Lower leg skin (tissue), 4 donors: Measurements from ENCODE around the gene OBSL1. TPM values are rescaled to one million over a fixed set of nuclear protein-coding genes. Genes with fewer than 3 reads are reported as not detected.

Experiments used
- DNase-seq, 2 donors: peaks; one replicate each; pipeline ENCODE4 v3.0.0-alpha.2; 2019; ENCODE audit warnings: low spot score in 2 of 2
- H3K4me3 ChIP-seq: fragments of 200-600 bp; sonication (generic); 2 replicates; pipeline ENCODE4 v1.5.1; 2017; ENCODE audit warnings: mild to moderate bottlenecking, low read depth; ENCODE audit not compliant: poor library complexity, severe bottlenecking
- CTCF ChIP-seq, 3 donors: fragments of 450-650 bp; IDR thresholded peaks; one replicate each; pipeline ENCODE4 v1.5.1; 2016; ENCODE audit warnings: antibody characterized with exemption in 3 of 3, mild to moderate bottlenecking in 3 of 3, moderate library complexity in 2 of 3
- POLR2A ChIP-seq, 2 donors: fragments of 450-650 bp; IDR thresholded peaks; one replicate each; pipeline ENCODE4 v1.6.1; 2016 to 2017; ENCODE audit warnings: antibody characterized with exemption in 2 of 2, mild to moderate bottlenecking in 1 of 2, moderate library complexity in 1 of 2
- WGBS, 2 donors: methylation state at CpG; one replicate each; pipeline ENCODE4 v1.1.5; 2018; 5-methylcytosine and 5-hydroxymethylcytosine counted together
- intact Hi-C: fragments of 100-400 bp; cut with DNase I; formaldehyde crosslinking; loops from one replicate; pipeline ENCODE4 v1.15.0; 2023; ENCODE audit warnings: low total_unique reads
- total RNA-seq, 4 donors: library from RNA; depleted of rRNA; stranded (reverse); fragments of >200 nt; gene quantifications; one replicate each; pipeline ENCODE4 v1.1.0, GENCODE V29; 2016

OBSL1 gene
- total RNA-seq, 4 donors from 2014 or later = 34.2 to 52.7 (median 42.7) TPM

GRCh38 chr2:219593154-219593553, 21.8 kb upstream of the OBSL1 start:
- H3K4me3 ChIP-seq = no peak overlapping the region
- intact Hi-C loops = no loop called here
- no peak for DNase-seq
- TF ChIP-seq POLR2A (IDR thresholded peaks at IDR 0.05) (no peak), CTCF (IDR thresholded peaks at IDR 0.05) (no peak)
- WGBS, 2 donors = 85 to 90% methylated on average over 2 of the region's 2 CpGs

- no peak for DNase-seq
Observed at GRCh38 chr2:219592736-219593135, 21.4 kb upstream of the OBSL1 start.

GRCh38 chr2:219591091-219591490, 19.8 kb upstream of the OBSL1 start:
- TF ChIP-seq CTCF (IDR thresholded peaks at IDR 0.05) (no peak), POLR2A (IDR thresholded peaks at IDR 0.05) (no peak)
- H3K4me3 ChIP-seq = no peak overlapping the region
- intact Hi-C loops = no loop called here
- no peak for DNase-seq
- WGBS, 2 donors = 62 to 65% methylated on average over 4 of the region's 4 CpGs

More at GRCh38 chr2:219592736-219593135, 21.4 kb upstream of the OBSL1 start:
- H3K4me3 ChIP-seq = no peak overlapping the region
- 55 to 56% methylated on average over 6 of the region's 6 CpGs for WGBS, 2 donors
- TF ChIP-seq CTCF (IDR thresholded peaks at IDR 0.05) (no peak), POLR2A (IDR thresholded peaks at IDR 0.05) (no peak)
- intact Hi-C loops = no loop called here

GRCh38 chr2:219581346-219581745, 10.0 kb upstream of the OBSL1 start:
- intact Hi-C loops = no loop called here
- DNase-seq = no peak
- no peak for TF ChIP-seq POLR2A (IDR thresholded peaks at IDR 0.05)
- TF ChIP-seq CTCF (IDR thresholded peaks at IDR 0.05) = no peak

GRCh38 chr2:219578811-219579613, 7.7 kb upstream of the OBSL1 start:
- H3K4me3 ChIP-seq = no peak overlapping the region
- TF ChIP-seq POLR2A (IDR thresholded peaks at IDR 0.05) = no peak
- no peak for TF ChIP-seq CTCF (IDR thresholded peaks at IDR 0.05)
- DNase-seq = no peak
- intact Hi-C loops = no loop called here
- 79 to 82% methylated on average over 8 of the region's 8 CpGs for WGBS, 2 donors

More at GRCh38 chr2:219581346-219581745, 10.0 kb upstream of the OBSL1 start:
- 74 to 83% methylated on average over 2 of the region's 2 CpGs for WGBS, 2 donors
- no peak overlapping the region for H3K4me3 ChIP-seq
